Left lung (tissue), 10 donors: ENCODE data around the gene MSH3. TPM values are rescaled to one million over a fixed set of nuclear protein-coding genes. Genes with fewer than 3 reads are reported as not detected.

ENCODE experiments used
- ATAC-seq: fragments of 200-7000 bp; cut with Tn5 transposase; one replicate; pipeline ENCODE4 v1.9.1; 2020; ENCODE audit warnings: moderate library complexity
- DNase-seq, 4 donors: peaks; one replicate each; pipeline ENCODE4 v3.0.0-alpha.2; 2013 to 2020
- H3K27ac ChIP-seq, 2 donors: fragments of 200-600 bp; sonication (generic) in 1 of 2; one replicate each; pipeline versions ENCODE4 v1.5.0 to v1.8.0; 2020 to 2021
- H3K27me3 ChIP-seq, 2 donors: fragments of 200-600 bp; sonication (generic) in 1 of 2; one replicate each; pipeline versions ENCODE4 v1.5.0 to v1.8.0; 2020 to 2021
- H3K36me3 ChIP-seq, 2 donors: fragments of 200-600 bp; sonication (generic) in 1 of 2; one replicate each; pipeline versions ENCODE4 v1.5.0 to v1.8.0; 2020 to 2021
- H3K4me1 ChIP-seq, 2 donors: fragments of 200-600 bp; one replicate each; pipeline ENCODE4 v1.8.0; 2021
- H3K4me3 ChIP-seq, 2 donors: fragments of 200-600 bp; sonication (generic) in 1 of 2; one replicate each; pipeline versions ENCODE4 v1.5.0 to v1.8.0; 2020 to 2021; ENCODE audit warnings: mild to moderate bottlenecking in 1 of 2
- H3K9me3 ChIP-seq, 2 donors: fragments of 200-600 bp; sonication (generic) in 1 of 2; one replicate each; pipeline versions ENCODE4 v1.5.0 to v1.8.0; 2020 to 2021
- CTCF ChIP-seq, 2 donors: fragments of 200-600 bp; sonication (generic) in 1 of 2; IDR thresholded peaks; one replicate each; pipeline versions ENCODE4 v1.5.0 to v1.8.0; 2021; ENCODE audit warnings: antibody characterized with exemption in 2 of 2
- intact Hi-C, 2 donors: fragments of 100-400 bp; cut with DNase I; formaldehyde crosslinking; loops; one replicate each; pipeline versions ENCODE4 v1.11.2 to v1.14.2; 2022
- polyA plus RNA-seq, 6 donors: library from polyadenylated mRNA; unstranded; fragments of 120-200 nt; gene quantifications; one replicate each; pipeline ENCODE4 v1.2.1, GENCODE V29; 2013; ENCODE audit not compliant: insufficient read length in 6 of 6
- total RNA-seq, 2 donors: library from RNA; stranded (reverse); fragmentation: NEBNext Ultra II Directional; extraction: Animal tissue kit (Norgen Biotek cat#: 25700); gene quantifications; one replicate each; pipeline ENCODE4 v1.2.1, GENCODE V29; 2021
- donor health status: DM: no; HTN: yes; CAD: no.
- donor health status: DM: no; HTN: no; CAD: no.

Gene MSH3
- total and polyA plus RNA-seq, 8 donors, result 12.7 to 20.1 (median 16.2) TPM

- DNase-seq (no peak), ATAC-seq (no peak)
- Histone ChIP-seq H3K4me3 (no peak overlapping the region), H3K36me3 (peaks cover 0 to 24% of the 10 kb centered on the region in 2 donors), H3K4me1 (no peaks in the 10 kb centered on the region), H3K9me3 (peaks cover 0 to 4% of the 10 kb centered on the region in 2 donors), H3K27ac (no peak overlapping the region), H3K27me3 (no peaks in the 10 kb centered on the region)
- intact Hi-C loops, result no loop called here
- TF ChIP-seq CTCF (IDR thresholded peaks at IDR 0.05), result no peak
Observed at GRCh38 chr5:80714570-80715298, 60.3 kb downstream of the MSH3 start.

DNA sequence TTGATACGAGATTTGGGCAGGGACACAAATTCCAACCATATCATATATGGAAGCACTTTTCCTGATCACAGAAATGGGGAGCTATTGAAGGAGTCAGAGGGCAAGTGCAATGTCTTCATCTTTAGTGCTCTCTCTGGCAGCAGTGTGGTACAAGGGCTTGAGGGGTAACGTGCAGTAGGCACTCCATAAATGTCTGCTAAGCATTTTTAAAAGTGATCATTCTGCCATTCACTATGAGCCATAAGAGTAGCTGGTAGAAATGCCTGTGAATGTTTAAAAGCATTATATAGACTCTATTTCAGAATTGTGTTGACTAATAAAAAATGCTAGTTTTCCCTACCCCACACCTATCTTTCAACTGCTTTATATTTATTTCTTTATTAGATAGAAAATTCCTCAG lies 61.4 kb downstream of the MSH3 start:
- H3K4me3 ChIP-seq, result no peak overlapping the region
- no peaks in the 10 kb centered on the region for H3K27me3 ChIP-seq
- ATAC-seq (no peak), DNase-seq (no peak)
- no peaks in the 10 kb centered on the region for H3K4me1 ChIP-seq
- H3K27ac ChIP-seq, result no peak overlapping the region
- intact Hi-C loops, result no loop called here
- peaks cover 0 to 27% of the 10 kb centered on the region in 2 donors for H3K36me3 ChIP-seq
- peaks cover 0 to 12% of the 10 kb centered on the region in 2 donors for H3K9me3 ChIP-seq
- TF ChIP-seq CTCF (IDR thresholded peaks at IDR 0.05), result no peak

DNA sequence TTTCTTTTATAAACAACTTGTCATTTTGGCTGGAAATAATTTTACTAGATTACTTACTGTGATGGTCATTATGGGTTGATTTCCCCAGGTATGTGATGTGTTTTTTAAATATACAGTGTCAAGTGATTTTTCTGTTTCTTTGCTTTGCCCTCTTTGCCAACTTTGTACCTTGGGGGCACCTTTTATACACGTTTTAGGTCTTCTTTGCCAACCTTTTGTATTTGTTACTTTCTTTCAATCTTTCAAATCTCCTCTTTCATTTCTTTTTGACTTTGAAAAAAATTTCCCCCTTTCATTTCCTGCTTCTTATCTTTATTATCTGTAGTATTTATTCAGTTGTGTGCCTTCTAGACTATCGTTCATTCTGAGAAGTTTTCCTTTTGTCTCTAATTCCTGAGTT lies 65.7 kb downstream of the MSH3 start:
- Histone ChIP-seq H3K4me1 (no peaks in the 10 kb centered on the region), H3K9me3 (peaks cover 0 to 12% of the 10 kb centered on the region in 2 donors), H3K36me3 (peaks cover 0 to 14% of the 10 kb centered on the region in 2 donors), H3K4me3 (no peak overlapping the region), H3K27me3 (no peaks in the 10 kb centered on the region), H3K27ac (no peak overlapping the region)
- no peak for TF ChIP-seq CTCF (IDR thresholded peaks at IDR 0.05)
- intact Hi-C loops, result no loop called here
- no peak for DNase-seq
- ATAC-seq, result no peak

- no peaks in the 10 kb centered on the region for H3K27me3 ChIP-seq
- H3K4me3 ChIP-seq, result no peak overlapping the region
- no peak for ATAC-seq
- no peak for TF ChIP-seq CTCF (IDR thresholded peaks at IDR 0.05)
- peaks cover 0 to 12% of the 10 kb centered on the region in 2 donors for H3K9me3 ChIP-seq
- no peak for DNase-seq
- H3K36me3 ChIP-seq, result peaks cover 0 to 40% of the 10 kb centered on the region in 2 donors
- intact Hi-C loops, result no loop called here
- H3K27ac ChIP-seq, result no peak overlapping the region
- H3K4me1 ChIP-seq, result no peaks in the 10 kb centered on the region
Observed at GRCh38 chr5:80722916-80723315, 68.5 kb downstream of the MSH3 start.

DNA sequence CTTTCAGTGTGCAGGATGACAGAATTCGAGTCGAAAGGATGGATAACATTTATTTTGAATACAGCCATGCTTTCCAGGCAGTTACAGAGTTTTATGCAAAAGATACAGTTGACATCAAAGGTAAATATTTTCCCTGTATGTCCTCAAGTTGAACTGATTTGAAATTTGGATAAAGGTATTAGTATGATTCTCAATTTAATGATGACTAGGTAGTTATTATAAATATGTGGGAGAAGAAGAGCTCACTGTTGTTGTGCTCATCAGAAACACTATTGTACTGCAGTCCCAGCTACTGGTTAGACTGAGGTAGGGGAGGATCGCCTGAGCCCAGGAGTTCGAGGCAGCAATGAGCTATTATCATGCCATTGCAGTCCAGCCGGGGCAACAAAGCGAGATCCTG lies 71.0 kb downstream of the MSH3 start:
- peaks cover 0 to 47% of the 10 kb centered on the region in 2 donors for H3K36me3 ChIP-seq
- no peak for ATAC-seq

More for the DNA sequence above, 71.0 kb downstream of the MSH3 start:
- Histone ChIP-seq H3K9me3 (peaks cover 0 to 2% of the 10 kb centered on the region in 2 donors), H3K4me3 (no peak overlapping the region), H3K27me3 (no peaks in the 10 kb centered on the region), H3K4me1 (no peaks in the 10 kb centered on the region), H3K27ac (no peak overlapping the region)
- DNase-seq, result no peak
- intact Hi-C loops, result no loop called here
- no peak for TF ChIP-seq CTCF (IDR thresholded peaks at IDR 0.05)
